GM19395 (cell line): ENCODE results near the gene DMXL1.

ENCODE experiments used
- ATAC-seq: cut with Tn5 transposase; IDR thresholded peaks from one replicate; pipeline ENCODE4 v1.9.1; 2021; ENCODE audit warnings: mild to moderate bottlenecking, moderate library complexity; ENCODE audit not compliant: unreplicated experiment

Gene DMXL1

GRCh38 chr5:119286511-119287488 lies 215.9 kb downstream of the DMXL1 start:
- no peak for ATAC-seq

GRCh38 chr5:119287547-119288111 lies 216.7 kb downstream of the DMXL1 start:
- ATAC-seq, result peak; percentile 45

GRCh38 chr5:119288379-119289033 lies 217.6 kb downstream of the DMXL1 start:
- ATAC-seq, result no peak

GRCh38 chr5:119289438-119290044 lies 218.7 kb downstream of the DMXL1 start:
- no peak for ATAC-seq

- peak; percentile 87 for ATAC-seq
Observed at GRCh38 chr5:119290161-119290569, 219.3 kb downstream of the DMXL1 start.

GRCh38 chr5:119290607-119291006 lies 219.7 kb downstream of the DMXL1 start:
- ATAC-seq, result no peak

- ATAC-seq, result no peak
Observed at GRCh38 chr5:119291056-119291455, 220.2 kb downstream of the DMXL1 start.

- ATAC-seq, result no peak
Observed at GRCh38 chr5:119291877-119292276, 221.0 kb downstream of the DMXL1 start.

- no peak for ATAC-seq
Observed at GRCh38 chr5:119292701-119293515, 222.0 kb downstream of the DMXL1 start.

GRCh38 chr5:119293516-119293829 lies 222.6 kb downstream of the DMXL1 start:
- ATAC-seq, result no peak
